HEK293 (cell line): ENCODE measurements around the gene TCAP.
A peak's percentile ranks its signal among the peaks of the same experiment; 100 is the strongest.

Source experiments
- CTCF ChIA-PET: fragments of 350-600 bp; formaldehyde crosslinking; extraction: SDS; loops from one replicate; lab custom pipeline; 2021; ENCODE audit warnings: antibody characterized with exemption; lab: Yijun Ruan, JAX
- POLR2A ChIA-PET: fragments of 300-600 bp; formaldehyde crosslinking; extraction: SDS; loops from one replicate; lab custom pipeline; 2020; ENCODE audit warnings: antibody characterized with exemption, inconsistent platforms; lab: Yijun Ruan, JAX
- H3K27ac ChIP-seq: fragments of 200-500 bp; sonication (Bioruptor generic); 2 replicates; pipeline ENCODE4 v1.5.1; 2014; ENCODE audit warnings: low read depth, low read length, control low read depth, inconsistent platforms; ENCODE audit errors: extremely low read depth
- H3K36me3 ChIP-seq, 2 experiments: fragments of 200-500 bp in 1 of 2; sonication (Bioruptor generic) in 1 of 2; 1 replicate in 1 of 2; 2 replicates in 1 of 2; pipeline ENCODE4 v1.5.1; 2014 to 2017; ENCODE audit warnings: inconsistent platforms in 2 of 2, low read length in 2 of 2; ENCODE audit not compliant: control insufficient read depth in 2 of 2, insufficient read depth in 1 of 2
- H3K4me1 ChIP-seq: fragments of 200-500 bp; sonication (Bioruptor generic); 2 replicates; pipeline ENCODE4 v1.5.1; 2014; ENCODE audit warnings: mild to moderate bottlenecking, low read length, inconsistent platforms; ENCODE audit not compliant: control insufficient read depth, insufficient read depth
- H3K4me3 ChIP-seq: 2 replicates; pipeline ENCODE4 v1.5.1; 2011; ENCODE audit warnings: low read depth, mild to moderate bottlenecking, control low read depth, low read length, moderate library complexity
- H3K9me3 ChIP-seq: fragments of 200-500 bp; sonication (Bioruptor generic); 2 replicates; pipeline ENCODE4 v1.5.1; 2014; ENCODE audit warnings: low read depth, low read length, inconsistent platforms; ENCODE audit not compliant: control insufficient read depth, insufficient read depth
- AEBP2 ChIP-seq: fragments of 450-650 bp; formaldehyde crosslinking; IDR thresholded peaks from 2 replicates; pipeline ENCODE4 v1.5.1; 2016; ENCODE audit warnings: missing biosample characterization, missing genetic modification characterization, borderline replicate concordance
- GLI4 ChIP-seq: fragments of 450-650 bp; formaldehyde crosslinking; IDR thresholded peaks from 2 replicates; pipeline ENCODE4 v1.5.1; 2016; ENCODE audit warnings: missing biosample characterization, missing genetic modification characterization
- GLIS2 ChIP-seq: fragments of 450-650 bp; formaldehyde crosslinking; IDR thresholded peaks from 2 replicates; pipeline ENCODE4 v1.5.1; 2016; ENCODE audit warnings: missing biosample characterization, missing genetic modification characterization
- KLF1 ChIP-seq: fragments of 450-650 bp; formaldehyde crosslinking; IDR thresholded peaks from 2 replicates; pipeline ENCODE4 v1.5.1; 2016; ENCODE audit warnings: missing biosample characterization, missing genetic modification characterization
- KLF9 ChIP-seq: fragments of 450-650 bp; formaldehyde crosslinking; IDR thresholded peaks from 2 replicates; pipeline ENCODE4 v1.5.1; 2016; ENCODE audit warnings: missing biosample characterization, missing genetic modification characterization, low read depth
- SETDB1 ChIP-seq: IDR thresholded peaks from one replicate; pipeline ENCODE4 v1.6.1; 2017; ENCODE audit warnings: mild to moderate bottlenecking, low read length, moderate library complexity, mixed read lengths; ENCODE audit not compliant: insufficient read length
- SP2 ChIP-seq: fragments of 450-650 bp; formaldehyde crosslinking; IDR thresholded peaks from 2 replicates; pipeline ENCODE4 v1.5.1; 2016; ENCODE audit warnings: missing biosample characterization, missing genetic modification characterization
- TRIM28 ChIP-seq: IDR thresholded peaks from 2 replicates; pipeline ENCODE4 v1.6.1; 2011; ENCODE audit warnings: low read length, control low read depth, borderline replicate concordance
- ZBTB20 ChIP-seq: fragments of 450-650 bp; formaldehyde crosslinking; IDR thresholded peaks from 2 replicates; pipeline ENCODE4 v1.5.1; 2016; ENCODE audit warnings: missing biosample characterization, missing genetic modification characterization
- ZBTB44 ChIP-seq: fragments of 450-650 bp; IDR thresholded peaks from 2 replicates; pipeline ENCODE4 v1.5.1; 2018; ENCODE audit warnings: missing biosample characterization, mild to moderate bottlenecking, missing genetic modification characterization
- ZBTB49 ChIP-seq: fragments of 450-650 bp; formaldehyde crosslinking; IDR thresholded peaks from 2 replicates; pipeline ENCODE4 v1.5.1; 2016; ENCODE audit warnings: missing biosample characterization, missing genetic modification characterization, low read depth
- ZFP37 ChIP-seq: fragments of 450-650 bp; formaldehyde crosslinking; IDR thresholded peaks from 2 replicates; pipeline ENCODE4 v1.5.1; 2016; ENCODE audit warnings: missing biosample characterization, missing genetic modification characterization
- ZIC2 ChIP-seq: fragments of 450-650 bp; formaldehyde crosslinking; IDR thresholded peaks from 2 replicates; pipeline ENCODE4 v1.5.1; 2016; ENCODE audit warnings: missing biosample characterization, missing genetic modification characterization
- ZNF10 ChIP-seq: fragments of 450-650 bp; formaldehyde crosslinking; IDR thresholded peaks from 2 replicates; pipeline ENCODE4 v1.5.1; 2017; ENCODE audit warnings: missing biosample characterization, missing genetic modification characterization
- ZNF114 ChIP-seq: fragments of 450-650 bp; formaldehyde crosslinking; IDR thresholded peaks from 2 replicates; pipeline ENCODE4 v1.5.0; 2017; ENCODE audit warnings: missing biosample characterization, missing genetic modification characterization
- ZNF175 ChIP-seq: fragments of 450-650 bp; formaldehyde crosslinking; IDR thresholded peaks from 2 replicates; pipeline ENCODE4 v1.5.1; 2016; ENCODE audit warnings: missing biosample characterization, missing genetic modification characterization
- ZNF266 ChIP-seq: fragments of 450-650 bp; formaldehyde crosslinking; IDR thresholded peaks from 2 replicates; pipeline ENCODE4 v1.5.1; 2016; ENCODE audit warnings: missing biosample characterization, missing genetic modification characterization, low read depth
- ZNF423 ChIP-seq: fragments of 450-650 bp; formaldehyde crosslinking; IDR thresholded peaks from 2 replicates; pipeline ENCODE4 v1.5.1; 2016; ENCODE audit warnings: missing biosample characterization, missing genetic modification characterization
- ZNF514 ChIP-seq: fragments of 450-650 bp; formaldehyde crosslinking; IDR thresholded peaks from 2 replicates; pipeline ENCODE4 v1.5.1; 2016; ENCODE audit warnings: missing biosample characterization, missing genetic modification characterization
- ZNF521 ChIP-seq: fragments of 450-650 bp; formaldehyde crosslinking; IDR thresholded peaks from 2 replicates; pipeline ENCODE4 v1.5.1; 2017; ENCODE audit warnings: missing biosample characterization, mild to moderate bottlenecking, missing genetic modification characterization
- ZNF600 ChIP-seq: fragments of 450-650 bp; formaldehyde crosslinking; IDR thresholded peaks from 2 replicates; pipeline ENCODE4 v1.5.1; 2016; ENCODE audit warnings: missing biosample characterization, missing genetic modification characterization
- ZSCAN4 ChIP-seq: fragments of 450-650 bp; formaldehyde crosslinking; IDR thresholded peaks from 2 replicates; pipeline ENCODE4 v1.5.1; 2017; ENCODE audit warnings: missing biosample characterization, missing genetic modification characterization
- TF ChIP-seq, protein P1 (sequence below): fragments of 450-650 bp; formaldehyde crosslinking; IDR thresholded peaks from 2 replicates; pipeline ENCODE4 v1.5.1; 2016; ENCODE audit warnings: missing biosample characterization, missing genetic modification characterization

TCAP gene

DNA sequence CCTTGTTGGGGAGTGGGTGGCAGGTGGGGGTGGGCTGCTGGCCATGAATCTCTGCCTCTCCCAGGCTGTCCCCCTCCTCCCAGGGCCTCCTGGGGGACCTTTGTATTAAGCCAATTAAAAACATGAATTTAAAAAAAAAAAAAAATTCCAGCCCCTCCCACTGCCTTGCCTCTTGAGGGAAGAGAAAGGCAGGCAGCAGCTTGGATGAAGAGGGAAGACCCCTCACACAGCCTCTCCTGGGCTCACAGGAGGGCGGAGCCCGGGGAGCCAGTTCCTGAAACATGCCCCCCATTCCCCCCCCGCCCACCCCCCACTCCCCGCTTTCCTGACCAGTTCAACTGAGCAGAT, 1.8 kb upstream of the TCAP start:
- Histone ChIP-seq H3K9me3 (no peaks in the 10 kb centered on the region), H3K4me3 (no peak overlapping the region), H3K36me3 (peaks cover 3 to 45% of the 10 kb centered on the region in 2 experiments; a peak in 1 of 3 replicates), H3K4me1 (peaks cover 9% of the 10 kb centered on the region), H3K27ac (no peak overlapping the region)
- ChIA-PET POLR2A (interaction anchor here (0.6 to 2.1 kb wide), 4 partner anchors 9 to 463 kb away, joined by 3 to 5 read pairs (median 4); partner anchors contain the start of genes ERBB2, PGAP3 and RPL19), CTCF (interaction anchor here (0.6 to 11.6 kb wide), 4 partner anchors 9 to 406 kb away, joined by 3 to 168 read pairs (median 8); partner anchors contain the start of gene PPP1R1B)
- TF ChIP-seq GLI4, result no peak
- TF ChIP-seq ZNF114 (tag by site-specific recombination), result no peak
- no peak for TF ChIP-seq SETDB1
- TF ChIP-seq ZNF10 (tag by site-specific recombination), result no peak
- no peak for TF ChIP-seq ZBTB44 (tag by site-specific recombination)
- TF ChIP-seq ZBTB49 (tag by site-specific recombination), result no peak
- TF ChIP-seq AEBP2, result no peak
- TF ChIP-seq ZSCAN4 (tag by site-specific recombination), result no peak
- TF ChIP-seq ZFP37 (tag by site-specific recombination), result no peak
- no peak for TF ChIP-seq ZNF266 (tag by site-specific recombination)

DNA sequence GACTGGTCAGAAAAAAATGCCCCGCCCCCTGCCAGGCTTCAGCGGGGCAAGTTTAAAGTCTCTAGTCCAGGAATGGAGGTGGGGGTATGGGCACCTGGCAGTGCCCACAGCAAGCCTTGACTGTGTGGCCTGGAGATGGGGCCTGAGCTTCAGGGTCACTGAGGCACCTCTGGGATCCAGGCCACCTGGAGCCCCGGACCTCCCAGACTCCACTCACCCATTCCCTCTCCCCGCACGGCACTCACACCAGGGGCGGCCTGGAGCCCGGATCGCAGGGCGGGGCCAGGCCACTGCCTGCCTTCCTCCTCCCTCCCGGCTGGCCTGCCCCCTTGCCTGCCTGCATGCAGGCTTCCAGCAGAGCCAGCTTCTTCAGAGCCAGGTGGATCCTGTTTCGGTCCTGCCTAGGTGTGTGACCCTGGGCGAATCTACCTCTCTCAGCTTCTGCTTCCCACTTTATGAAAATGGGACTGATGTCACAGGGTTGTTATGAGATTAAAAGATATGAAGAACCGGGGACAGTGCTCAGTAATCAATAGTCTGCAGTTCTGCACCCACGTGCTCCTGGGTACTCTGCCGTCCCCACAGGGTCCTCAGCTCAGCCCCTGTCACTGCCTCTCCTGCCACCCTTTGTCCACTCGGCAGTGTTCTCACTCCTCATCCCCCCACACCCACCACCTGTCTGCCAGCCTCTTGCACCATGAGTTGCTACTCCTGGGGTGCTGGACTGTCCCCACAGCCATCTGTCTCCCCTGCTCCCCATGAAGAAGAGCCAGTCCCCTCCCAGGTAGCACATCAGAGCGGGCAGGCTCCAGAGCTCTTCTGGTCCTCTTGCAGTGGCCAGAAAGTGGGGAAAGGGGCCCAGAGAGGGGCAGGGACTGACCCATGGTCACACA, 1.2 kb upstream of the TCAP start:
- Histone ChIP-seq H3K27ac (0 out of 2 replicates have a peak overlapping the region, but pooled peaks have one; percentile 37), H3K4me3 (no peak overlapping the region), H3K36me3 (peaks cover 3 to 39% of the 10 kb centered on the region in 2 experiments; a peak in 1 of 3 replicates), H3K9me3 (no peaks in the 10 kb centered on the region), H3K4me1 (peaks cover 9% of the 10 kb centered on the region)
- CTCF ChIA-PET, result interaction anchor here (0.6 to 11.6 kb wide), 5 partner anchors 10 to 405 kb away, joined by 3 to 168 read pairs (median 12); partner anchors contain the start of gene PPP1R1B
- POLR2A ChIA-PET, result interaction anchor here (0.6 to 2.1 kb wide), 4 partner anchors 10 to 464 kb away, joined by 3 to 5 read pairs (median 4); partner anchors contain the start of genes ERBB2, PGAP3 and RPL19
- TF ChIP-seq ZNF514 (tag by site-specific recombination), result no peak
- TF ChIP-seq ZBTB20, result peak; percentile 38; the same call in 1 of the 2 replicates
- TF ChIP-seq, protein P1, sequence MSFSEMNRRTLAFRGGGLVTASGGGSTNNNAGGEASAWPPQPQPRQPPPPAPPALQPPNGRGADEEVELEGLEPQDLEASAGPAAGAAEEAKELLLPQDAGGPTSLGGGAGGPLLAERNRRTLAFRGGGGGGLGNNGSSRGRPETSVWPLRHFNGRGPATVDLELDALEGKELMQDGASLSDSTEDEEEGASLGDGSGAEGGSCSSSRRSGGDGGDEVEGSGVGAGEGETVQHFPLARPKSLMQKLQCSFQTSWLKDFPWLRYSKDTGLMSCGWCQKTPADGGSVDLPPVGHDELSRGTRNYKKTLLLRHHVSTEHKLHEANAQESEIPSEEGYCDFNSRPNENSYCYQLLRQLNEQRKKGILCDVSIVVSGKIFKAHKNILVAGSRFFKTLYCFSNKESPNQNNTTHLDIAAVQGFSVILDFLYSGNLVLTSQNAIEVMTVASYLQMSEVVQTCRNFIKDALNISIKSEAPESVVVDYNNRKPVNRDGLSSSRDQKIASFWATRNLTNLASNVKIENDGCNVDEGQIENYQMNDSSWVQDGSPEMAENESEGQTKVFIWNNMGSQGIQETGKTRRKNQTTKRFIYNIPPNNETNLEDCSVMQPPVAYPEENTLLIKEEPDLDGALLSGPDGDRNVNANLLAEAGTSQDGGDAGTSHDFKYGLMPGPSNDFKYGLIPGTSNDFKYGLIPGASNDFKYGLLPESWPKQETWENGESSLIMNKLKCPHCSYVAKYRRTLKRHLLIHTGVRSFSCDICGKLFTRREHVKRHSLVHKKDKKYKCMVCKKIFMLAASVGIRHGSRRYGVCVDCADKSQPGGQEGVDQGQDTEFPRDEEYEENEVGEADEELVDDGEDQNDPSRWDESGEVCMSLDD, result 0 out of 2 replicates have a peak, but pooled peaks have one; percentile 20
- TF ChIP-seq ZNF423 (tag by site-specific recombination), result peak; percentile 97
- peak; percentile 86 for TF ChIP-seq GLIS2
- peak; percentile 44; the same call in 1 of the 2 replicates for TF ChIP-seq KLF9 (tag by site-specific recombination)
- no peak for TF ChIP-seq ZNF10 (tag by site-specific recombination)
- peak; percentile 56; the same call in 1 of the 2 replicates for TF ChIP-seq ZNF600 (tag by site-specific recombination)
- peak; percentile 73 for TF ChIP-seq SP2 (tag by site-specific recombination)
- TF ChIP-seq KLF1 (tag by site-specific recombination), result peak; percentile 67
- TF ChIP-seq ZNF175 (tag by site-specific recombination), result no peak
- peak; percentile 54; the same call in 1 of the 2 replicates for TF ChIP-seq TRIM28
- no peak for TF ChIP-seq ZNF521
- TF ChIP-seq ZIC2 (tag by site-specific recombination), result peak; percentile 84
